Adrenal gland (tissue), 5 donors: Measurements from ENCODE around the gene FAM131C.

Source experiments
- CTCF ChIP-seq, 6 experiments: fragments of 450-650 bp in 4 of 6; fragments of 200-600 bp in 2 of 6; sonication (generic) in 1 of 6; IDR thresholded peaks; 1 replicate in 5 of 6; 2 replicates in 1 of 6; pipeline versions ENCODE4 v1.5.1 to v1.8.0; 2016 to 2021; ENCODE audit warnings: antibody characterized with exemption in 6 of 6, mild to moderate bottlenecking in 2 of 6, moderate library complexity in 1 of 6
- POLR2A ChIP-seq, 2 donors: fragments of 450-650 bp; IDR thresholded peaks; one replicate each; pipeline ENCODE4 v1.6.1; 2017; ENCODE audit warnings: antibody characterized with exemption in 2 of 2, mild to moderate bottlenecking in 2 of 2, moderate library complexity in 1 of 2
- donor health status: DM: no; HTN: no; CAD: no.

- TF ChIP-seq CTCF (IDR thresholded peaks at IDR 0.05) (no peak), POLR2A (IDR thresholded peaks at IDR 0.05) (no peak)
These were observed 49.0 kb upstream of the FAM131C start for GRCh38 chr1:16122350-16122881.
